Measurements from ENCODE around the gene ATP6V1F. TPM values are rescaled to one million over a fixed set of nuclear protein-coding genes. Genes with fewer than 3 reads are reported as not detected.

The ATP6V1F gene
- total RNA-seq, 1 donor from 2014 or later = 123 TPM

GRCh38 chr7:128875523-128875948 is 12.9 kb downstream of the ATP6V1F start:
- Mint-ChIP-seq H3K4me3 (no peak overlapping the region), H3K9me3 (no peaks in the 10 kb centered on the region), H3K4me1 (peaks cover 6% of the 10 kb centered on the region), H3K36me3 (no peaks in the 10 kb centered on the region), H3K27ac (no peak overlapping the region), H3K27me3 (ENCODE audit: low read depth) (peaks cover 11% of the 10 kb centered on the region)
- TF ChIP-seq CTCF (IDR thresholded peaks at IDR 0.05; ENCODE audit: unreplicated experiment) = no peak
- DNase-seq (ENCODE audit: low spot score in 2 of 2, unreplicated experiment in 2 of 2) = no peak

DNA sequence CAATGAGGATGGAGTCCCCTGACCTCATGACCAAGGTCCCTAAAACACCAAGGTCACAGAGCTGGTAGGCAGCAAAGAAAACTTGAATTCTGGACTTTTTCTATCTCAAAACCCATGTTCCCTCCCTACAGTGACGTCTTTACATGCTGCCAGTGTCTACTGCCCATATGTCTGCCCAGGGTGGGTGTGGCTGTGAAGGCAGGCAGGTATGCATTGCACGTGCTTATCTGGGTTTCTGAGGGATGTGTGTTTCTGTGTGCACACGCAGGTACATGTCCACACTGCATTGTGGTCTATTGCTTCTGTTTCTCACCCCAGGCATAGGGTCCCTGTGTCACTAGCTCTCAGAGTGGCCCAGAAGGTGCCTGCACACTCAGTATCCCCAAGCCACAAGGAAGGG is 13.5 kb downstream of the ATP6V1F start:
- H3K27me3 Mint-ChIP-seq (ENCODE audit: low read depth) = peaks cover 6% of the 10 kb centered on the region
- no peaks in the 10 kb centered on the region for H3K36me3 Mint-ChIP-seq
- no peaks in the 10 kb centered on the region for H3K9me3 Mint-ChIP-seq
- no peak for TF ChIP-seq CTCF (IDR thresholded peaks at IDR 0.05; ENCODE audit: unreplicated experiment)
- no peak overlapping the region for H3K27ac Mint-ChIP-seq
- H3K4me1 Mint-ChIP-seq = peaks cover 6% of the 10 kb centered on the region
- H3K4me3 Mint-ChIP-seq = no peak overlapping the region
- no peak for DNase-seq (ENCODE audit: low spot score in 2 of 2, unreplicated experiment in 2 of 2)

DNA sequence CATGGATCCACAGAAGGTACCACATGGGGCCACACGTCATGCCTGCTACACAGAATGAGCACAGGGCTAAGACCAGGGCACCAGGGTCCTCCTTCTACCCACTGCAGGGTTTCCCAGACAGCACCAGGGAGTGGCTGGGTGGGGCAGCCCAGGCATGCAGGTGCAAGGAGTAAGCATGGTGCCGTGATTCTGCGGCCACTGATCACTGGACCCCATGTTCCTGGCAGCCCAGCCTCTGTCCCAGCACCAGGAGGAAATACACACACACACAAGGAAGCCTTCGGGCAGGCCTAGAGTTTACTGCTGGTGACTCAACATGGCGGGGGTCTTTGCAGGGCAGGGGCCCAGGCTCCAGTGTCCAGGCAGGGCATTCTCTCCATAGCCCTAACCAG is 13.9 kb downstream of the ATP6V1F start:
- Mint-ChIP-seq H3K36me3 (no peaks in the 10 kb centered on the region), H3K4me3 (no peak overlapping the region), H3K9me3 (no peaks in the 10 kb centered on the region), H3K27ac (no peak overlapping the region), H3K27me3 (ENCODE audit: low read depth) (peaks cover 4% of the 10 kb centered on the region), H3K4me1 (peaks cover 6% of the 10 kb centered on the region)
- no peak for TF ChIP-seq CTCF (IDR thresholded peaks at IDR 0.05; ENCODE audit: unreplicated experiment)
- DNase-seq (ENCODE audit: low spot score in 2 of 2, unreplicated experiment in 2 of 2) = no peak

DNA sequence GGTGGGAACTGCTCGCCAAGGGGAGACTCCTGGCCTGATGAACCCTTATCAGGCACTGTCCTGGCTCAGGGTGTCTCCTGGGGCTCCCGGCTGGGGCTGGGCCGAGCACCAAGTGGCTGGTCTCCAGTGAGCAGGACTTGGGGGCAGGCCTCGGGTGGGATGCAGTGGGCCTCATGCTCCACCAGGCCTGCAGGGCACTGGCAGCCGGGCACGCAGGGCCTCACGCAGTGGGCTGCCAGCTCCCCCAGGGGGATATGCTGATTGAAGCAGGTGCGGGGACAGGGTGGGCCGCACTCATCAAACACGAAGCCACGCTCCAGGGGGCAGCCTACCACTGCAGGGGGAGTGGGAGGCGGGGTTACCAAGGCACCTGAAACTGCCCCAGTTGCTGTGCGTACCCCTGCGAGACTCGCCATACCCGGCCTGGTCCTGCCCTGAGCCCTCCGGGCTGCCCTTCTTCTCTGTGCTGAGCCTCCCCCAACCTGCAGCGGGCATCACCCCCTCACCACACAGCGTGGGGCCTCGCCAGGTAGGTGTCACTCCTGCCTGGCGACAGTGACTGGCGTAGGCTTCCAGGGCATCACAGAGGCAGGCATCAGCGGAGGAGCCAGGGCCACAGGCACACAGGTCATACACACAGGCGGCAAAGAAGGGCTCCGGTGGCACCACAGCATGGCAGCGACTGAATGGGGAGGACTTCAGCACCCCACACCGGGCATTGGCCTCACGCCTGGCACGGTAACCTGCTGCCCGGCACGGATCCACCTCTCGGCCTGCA is 14.5 kb downstream of the ATP6V1F start:
- Mint-ChIP-seq H3K27me3 (ENCODE audit: low read depth) (peaks cover under 1% of the 10 kb centered on the region), H3K4me3 (no peak overlapping the region), H3K9me3 (no peaks in the 10 kb centered on the region), H3K36me3 (no peaks in the 10 kb centered on the region), H3K4me1 (peaks cover 1% of the 10 kb centered on the region), H3K27ac (no peak overlapping the region)
- DNase-seq (ENCODE audit: low spot score in 2 of 2, unreplicated experiment in 2 of 2) = no peak
- TF ChIP-seq CTCF (IDR thresholded peaks at IDR 0.05; ENCODE audit: unreplicated experiment) = no peak

DNA sequence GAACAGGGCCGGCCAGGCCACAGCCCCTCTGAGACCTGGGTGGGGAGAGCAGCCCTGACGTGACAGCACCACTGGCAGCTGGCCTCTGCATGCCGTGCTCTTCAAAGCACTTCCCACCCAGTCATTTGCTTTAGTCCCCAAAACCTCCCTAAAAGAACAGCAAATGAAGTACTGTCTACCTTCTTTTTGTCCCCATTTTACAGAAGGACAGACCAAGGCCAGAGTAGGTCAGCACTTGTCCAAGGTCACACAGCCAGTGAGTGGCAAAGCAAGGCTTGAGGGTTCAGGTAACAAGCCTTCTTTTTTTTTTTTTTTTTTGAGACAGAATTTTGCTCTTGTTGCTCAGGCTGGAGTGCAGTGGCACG is 15.1 kb downstream of the ATP6V1F start:
- DNase-seq (ENCODE audit: low spot score in 2 of 2, unreplicated experiment in 2 of 2) = no peak
- H3K9me3 Mint-ChIP-seq = no peaks in the 10 kb centered on the region
- no peak overlapping the region for H3K4me3 Mint-ChIP-seq
- TF ChIP-seq CTCF (IDR thresholded peaks at IDR 0.05; ENCODE audit: unreplicated experiment) = no peak
- H3K4me1 Mint-ChIP-seq = no peaks in the 10 kb centered on the region
- no peaks in the 10 kb centered on the region for H3K27me3 Mint-ChIP-seq (ENCODE audit: low read depth)
- H3K36me3 Mint-ChIP-seq = no peaks in the 10 kb centered on the region
- H3K27ac Mint-ChIP-seq = no peak overlapping the region
